GM04503 (cell line): ENCODE results near the gene FNIP1.
"Not testable (repeated sequence)": the region's sequence is repeated elsewhere in the genome, so short reads cannot be mapped to it uniquely, and the experiment has no call there.

Source experiments
- DNase-seq: peaks from one replicate; pipeline ENCODE4 v3.0.0-alpha.2; 2012; ENCODE audit warnings: low read depth

FNIP1 gene

DNA sequence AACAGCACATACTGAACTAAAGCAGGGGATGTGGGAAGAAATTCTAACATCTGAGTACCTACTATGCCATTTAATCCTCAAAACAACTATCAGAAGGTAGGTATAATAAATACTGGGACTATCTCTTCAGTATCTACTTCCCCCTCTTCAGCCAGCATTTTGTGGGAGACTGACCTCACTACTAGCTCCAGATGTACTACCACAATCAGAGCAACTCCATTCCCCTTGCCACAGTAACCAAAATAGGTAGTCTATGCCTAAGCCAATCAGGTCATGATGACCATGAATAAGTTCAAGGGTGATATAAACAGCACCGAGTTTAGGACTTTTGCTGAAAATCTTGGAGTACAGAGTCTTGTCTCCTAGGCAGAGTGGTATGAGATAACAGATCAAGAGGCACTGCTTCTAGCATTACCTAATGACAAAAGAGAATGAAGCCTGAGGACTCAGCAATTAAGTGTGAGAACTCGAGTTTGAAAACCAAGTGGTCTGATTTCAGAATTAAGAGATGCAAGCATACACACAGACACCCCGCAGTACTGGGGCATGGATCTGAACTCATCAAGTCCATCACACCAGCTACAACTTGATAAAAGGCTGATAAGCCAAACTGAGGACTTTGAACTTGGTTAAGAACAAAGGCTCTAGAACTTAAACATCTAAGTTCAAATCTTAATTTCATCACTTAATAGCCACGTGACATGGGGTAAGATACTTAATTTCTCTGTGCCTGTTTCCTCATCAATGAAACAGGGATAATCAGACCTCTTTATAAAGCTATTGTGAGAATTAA lies 9.7 kb downstream of the FNIP1 start:
- no peak for DNase-seq

DNA sequence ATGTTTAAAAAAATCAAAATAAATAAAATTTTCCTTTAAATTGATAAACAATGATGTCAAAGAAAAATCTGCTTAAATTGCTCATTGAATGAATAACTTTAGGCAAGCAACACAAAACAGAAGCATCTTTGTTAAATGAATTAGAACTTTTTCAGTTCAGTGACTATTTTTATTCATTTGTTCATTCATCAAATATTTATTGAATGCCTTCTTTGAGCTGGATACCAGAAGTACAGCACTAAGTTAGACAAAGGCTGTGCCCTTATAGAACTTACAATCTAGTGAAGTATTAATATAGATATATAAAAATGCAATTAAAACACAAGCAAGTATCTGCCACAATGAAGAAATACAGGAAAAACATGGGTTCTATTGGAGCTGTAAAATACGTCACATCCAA lies 10.8 kb downstream of the FNIP1 start:
- no peak for DNase-seq

DNA sequence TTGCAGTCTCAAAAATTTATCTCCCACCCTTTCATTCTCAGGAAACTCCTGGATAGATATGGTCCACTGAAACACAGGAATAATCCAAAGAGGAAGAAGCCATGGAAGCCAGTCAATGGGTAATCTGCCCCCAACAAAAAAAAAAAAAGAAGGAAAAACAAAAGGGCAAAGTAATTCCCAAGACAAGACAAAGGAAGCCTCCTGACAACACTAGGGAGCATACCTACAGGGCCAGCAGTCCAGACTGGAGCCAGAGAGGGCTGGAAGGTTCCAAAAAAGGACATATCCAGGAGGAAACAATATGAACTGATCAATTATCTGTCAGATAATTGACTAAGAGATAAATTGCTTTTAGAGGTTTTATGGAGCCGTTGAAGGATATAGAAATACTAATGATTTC lies 12.9 kb downstream of the FNIP1 start:
- no peak for DNase-seq

DNA sequence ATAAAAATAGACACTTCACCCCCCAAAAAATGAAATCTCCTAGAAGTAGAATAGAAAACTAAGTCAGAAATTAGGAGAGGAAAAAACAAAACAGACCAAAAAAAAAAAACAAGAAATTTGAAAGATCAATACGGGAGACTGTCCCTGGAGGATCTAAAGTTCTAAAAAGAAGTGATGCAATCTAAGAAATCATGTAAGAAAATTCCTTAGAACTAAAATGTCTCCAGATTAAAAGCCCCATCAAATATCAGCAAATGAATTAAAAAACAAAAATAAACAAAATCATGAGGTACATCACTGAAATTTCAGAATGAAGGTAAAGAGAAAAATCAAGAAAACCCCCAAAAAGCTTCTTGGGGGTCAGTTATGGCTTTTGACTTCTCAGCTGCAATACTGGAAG lies 13.5 kb downstream of the FNIP1 start:
- no peak for DNase-seq

DNA sequence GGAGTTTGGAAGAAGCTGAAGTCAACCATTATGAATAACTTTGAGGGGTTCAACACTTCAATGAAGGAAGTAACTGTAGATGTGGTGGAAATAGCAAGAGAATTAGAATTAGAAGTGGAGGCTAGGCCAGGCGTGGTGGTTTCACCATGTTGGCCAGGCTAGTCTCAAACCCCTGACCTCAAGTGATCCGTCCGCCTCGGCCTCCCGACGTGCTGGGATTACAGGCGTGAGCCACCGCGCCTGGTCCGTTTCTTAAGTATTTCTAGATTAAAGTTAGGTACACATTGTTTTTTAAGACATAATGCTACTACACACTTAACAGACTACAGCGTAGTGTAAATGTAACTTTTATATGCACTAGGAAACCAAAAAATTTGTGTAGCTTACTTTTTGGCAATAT lies 14.1 kb downstream of the FNIP1 start:
- no peak for DNase-seq

DNA sequence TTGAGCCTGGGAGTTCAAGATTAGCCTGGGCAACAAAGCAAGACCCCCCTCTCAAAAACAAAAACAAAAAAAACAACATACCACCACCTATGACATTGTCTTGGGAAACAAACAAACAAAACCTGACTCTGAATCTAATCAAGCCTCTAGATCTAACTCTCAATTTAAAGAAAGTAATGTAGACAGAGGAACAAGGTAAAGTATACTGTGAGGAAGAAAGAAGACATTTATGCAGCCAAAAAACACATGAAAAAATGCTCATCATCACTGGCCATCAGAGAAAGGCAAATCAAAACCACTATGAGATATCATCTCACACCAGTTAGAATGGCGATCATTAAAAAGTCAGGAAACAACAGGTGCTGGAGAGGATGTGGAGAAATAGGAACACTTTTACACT lies 18.7 kb downstream of the FNIP1 start:
- not testable (repeated sequence) for DNase-seq

DNA sequence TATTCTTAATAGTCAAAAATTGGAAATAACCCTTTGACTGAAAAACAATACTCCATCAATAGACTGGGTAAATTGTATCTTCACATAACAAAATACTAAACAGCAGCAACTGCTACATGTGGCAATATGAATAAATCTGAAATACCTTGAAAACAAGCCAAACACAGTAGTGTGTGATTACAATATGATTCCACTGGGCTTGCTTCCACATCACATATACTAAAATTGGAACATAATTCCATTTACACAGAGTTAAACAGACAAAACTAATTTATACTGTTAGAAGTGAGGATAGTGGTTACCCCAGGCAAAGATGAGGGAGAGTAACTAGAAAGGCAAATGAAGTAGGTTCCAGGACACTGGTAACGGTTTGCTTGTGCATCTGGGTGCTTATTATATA lies 20.4 kb downstream of the FNIP1 start:
- DNase-seq, result no peak

DNA sequence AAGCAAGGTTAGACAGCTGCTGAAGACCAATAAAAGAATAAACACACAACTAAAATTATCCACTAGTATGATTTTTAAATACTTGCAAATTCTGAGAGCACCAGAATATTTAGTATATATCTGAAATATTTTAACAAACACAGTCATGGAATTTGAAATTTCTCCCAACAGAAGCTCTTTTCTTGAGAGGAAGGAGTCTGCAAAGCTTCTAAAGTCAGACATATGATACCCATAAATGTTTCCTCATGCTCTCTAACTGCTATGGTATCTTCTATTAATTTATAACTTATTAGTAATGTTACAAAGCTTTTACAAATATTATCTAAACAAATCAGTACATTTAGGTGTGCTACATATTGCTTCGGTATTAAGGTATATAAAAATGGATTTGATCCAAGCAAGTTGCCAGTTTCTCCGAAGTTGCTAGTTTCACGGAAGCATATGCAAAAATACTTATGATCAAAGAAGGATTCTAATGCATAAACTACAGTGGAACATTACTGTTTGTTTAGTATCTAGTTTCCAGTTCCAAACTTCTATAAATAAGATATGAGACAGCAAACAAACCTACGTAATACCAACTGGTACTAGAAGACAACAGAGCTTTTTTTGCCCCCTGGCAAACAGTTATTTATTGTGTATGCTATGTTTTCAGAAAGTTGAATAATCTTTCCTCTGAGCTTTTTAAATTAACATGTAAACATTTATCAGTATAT lies 22.0 kb downstream of the FNIP1 start:
- DNase-seq, result no peak

DNA sequence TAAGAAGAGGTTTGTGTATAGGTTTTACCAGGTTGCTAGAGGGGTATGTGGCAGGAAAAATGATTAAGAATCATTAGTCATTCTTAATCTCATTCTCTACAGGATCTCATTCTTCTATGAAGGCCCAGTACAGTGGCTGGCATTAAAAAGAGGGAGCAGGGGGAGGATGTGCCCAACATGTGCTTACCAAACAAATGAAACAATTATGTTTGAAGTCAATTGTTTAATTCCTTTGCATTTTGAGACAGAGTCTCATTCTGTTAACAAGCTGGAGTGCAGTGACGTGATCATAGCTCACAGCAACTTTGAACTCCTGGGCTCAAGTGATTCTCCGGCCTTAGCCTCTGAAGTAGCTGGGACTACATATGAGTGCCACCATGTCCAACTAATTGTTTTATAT lies 23.0 kb downstream of the FNIP1 start:
- no peak for DNase-seq

DNA sequence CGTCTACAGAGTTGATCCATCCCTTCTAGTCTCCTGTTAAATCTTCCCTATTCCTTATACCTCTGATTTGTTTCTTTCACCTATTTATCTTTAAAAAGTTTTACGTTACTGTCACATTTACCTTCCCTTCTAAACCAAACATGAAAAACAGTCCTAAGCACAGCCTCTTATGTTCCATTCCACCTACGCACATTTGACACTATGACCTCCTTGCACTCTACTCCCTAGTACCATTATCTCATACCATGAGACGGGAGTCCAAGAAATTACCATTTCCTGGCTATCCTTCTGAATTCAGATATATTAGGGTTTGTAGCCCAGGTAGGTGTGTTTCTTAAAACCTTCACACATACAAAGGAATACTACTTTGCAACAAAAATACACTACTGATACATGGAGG lies 25.1 kb downstream of the FNIP1 start:
- no peak for DNase-seq

DNA sequence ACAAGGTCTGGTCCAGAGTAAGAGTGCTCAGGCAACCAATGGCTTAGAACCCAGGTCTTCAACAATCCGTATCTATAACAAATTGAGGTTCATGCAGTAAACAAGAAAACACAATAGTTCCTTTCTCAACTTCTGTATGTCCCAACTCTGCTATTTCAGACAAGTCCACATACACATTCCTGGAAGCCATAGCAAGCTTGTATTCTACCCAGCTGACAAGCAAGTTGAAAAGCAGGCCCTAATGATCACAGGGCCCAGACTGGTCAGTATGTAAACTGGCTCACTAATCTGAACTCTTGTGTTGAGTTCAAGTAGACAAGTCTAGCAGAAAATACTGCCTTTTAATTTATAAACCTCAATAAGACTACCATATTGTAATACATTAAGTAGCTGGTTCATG lies 26.9 kb downstream of the FNIP1 start:
- DNase-seq, result no peak

DNA sequence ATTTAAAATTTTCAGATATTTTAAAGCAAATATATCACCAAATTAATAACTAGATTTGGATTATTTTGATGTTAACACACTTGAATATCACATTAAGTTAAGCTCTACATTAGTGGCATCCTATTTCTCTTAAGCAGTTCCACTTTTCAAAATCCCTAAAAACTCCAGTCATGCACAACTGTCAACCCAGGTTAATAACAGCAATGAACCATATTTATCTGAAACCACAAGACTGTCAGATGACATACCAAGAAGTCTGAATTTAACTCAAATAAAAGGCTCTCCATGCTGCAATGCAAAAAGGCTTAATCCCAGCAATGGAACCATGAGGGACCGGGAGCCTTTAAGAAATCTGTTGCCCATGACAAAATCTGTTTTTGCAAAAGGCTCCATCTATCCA lies 27.5 kb downstream of the FNIP1 start:
- no peak for DNase-seq

DNA sequence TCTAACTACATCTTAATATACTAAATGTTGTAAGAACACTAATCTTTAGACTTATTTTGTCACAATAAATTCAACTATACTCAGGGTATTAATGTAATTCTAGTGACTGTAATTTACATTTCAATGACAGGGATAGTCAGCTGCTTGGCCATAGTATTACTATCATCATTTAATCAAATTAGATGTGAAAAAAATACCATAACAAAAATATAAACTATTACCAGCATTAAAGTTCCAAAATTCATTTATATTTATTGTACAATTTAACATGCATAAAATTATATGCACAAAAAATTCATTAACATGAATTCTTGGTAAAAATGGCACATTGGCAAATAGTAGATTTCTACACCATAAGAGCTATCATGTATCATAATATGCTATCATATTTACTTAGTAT lies 28.9 kb downstream of the FNIP1 start:
- no peak for DNase-seq

DNA sequence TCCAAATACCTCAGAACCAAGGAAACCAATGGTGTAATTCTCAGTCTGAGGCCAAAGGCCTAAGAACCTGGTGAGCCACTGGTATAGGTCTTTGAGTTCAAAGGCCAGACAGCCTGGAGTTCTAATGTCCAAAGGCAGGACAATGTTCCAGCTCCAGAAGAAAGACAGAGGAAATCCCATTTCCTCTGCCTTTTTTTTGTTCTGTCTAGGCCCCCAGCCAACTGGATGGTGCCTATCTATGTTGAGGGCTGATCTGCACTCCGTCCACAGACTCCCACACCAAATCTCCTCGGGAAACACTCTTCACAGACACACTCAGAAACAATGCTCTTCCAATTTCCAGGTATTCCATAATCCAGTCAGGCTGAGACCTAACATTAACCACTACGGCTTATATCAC lies 30.1 kb downstream of the FNIP1 start:
- DNase-seq, result no peak

DNA sequence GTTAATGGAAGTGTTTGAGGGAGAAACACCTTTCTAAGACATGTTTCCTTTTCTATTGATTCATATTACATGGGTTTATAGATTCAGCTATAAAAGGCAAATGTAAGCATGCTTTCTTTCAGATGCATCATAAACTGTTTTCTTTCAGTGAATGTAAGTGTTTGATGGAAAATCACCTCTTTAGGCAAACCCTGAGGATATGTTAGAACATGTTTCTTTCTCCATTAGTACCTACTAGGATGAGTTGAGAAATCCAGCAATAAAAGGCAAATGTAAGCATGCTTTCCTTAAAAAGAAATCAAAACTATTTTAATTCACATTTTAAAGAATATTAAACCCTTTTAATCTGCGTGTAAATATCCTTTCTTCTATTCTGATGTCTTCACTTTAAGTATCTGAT lies 31.6 kb downstream of the FNIP1 start:
- DNase-seq, result no peak

DNA sequence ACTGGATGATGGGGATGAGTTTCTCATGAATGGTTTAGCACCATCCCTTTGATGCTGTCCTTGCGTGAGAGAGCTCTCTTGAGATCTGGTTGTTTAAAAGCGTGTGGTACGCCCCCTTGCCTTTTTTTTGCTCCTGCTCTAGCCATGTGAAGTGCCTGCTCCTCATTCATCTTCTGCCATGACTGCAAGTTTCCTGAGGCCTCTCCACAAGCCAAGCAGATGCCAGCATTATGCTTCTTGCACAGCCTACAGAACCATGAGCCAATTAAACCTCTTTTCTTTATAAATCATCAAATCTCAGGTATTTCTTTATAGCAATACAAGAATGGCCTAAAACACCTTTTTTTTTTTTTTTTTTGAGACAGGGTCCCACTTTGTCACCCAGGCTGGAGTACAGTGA lies 32.8 kb downstream of the FNIP1 start:
- DNase-seq, result no peak

DNA sequence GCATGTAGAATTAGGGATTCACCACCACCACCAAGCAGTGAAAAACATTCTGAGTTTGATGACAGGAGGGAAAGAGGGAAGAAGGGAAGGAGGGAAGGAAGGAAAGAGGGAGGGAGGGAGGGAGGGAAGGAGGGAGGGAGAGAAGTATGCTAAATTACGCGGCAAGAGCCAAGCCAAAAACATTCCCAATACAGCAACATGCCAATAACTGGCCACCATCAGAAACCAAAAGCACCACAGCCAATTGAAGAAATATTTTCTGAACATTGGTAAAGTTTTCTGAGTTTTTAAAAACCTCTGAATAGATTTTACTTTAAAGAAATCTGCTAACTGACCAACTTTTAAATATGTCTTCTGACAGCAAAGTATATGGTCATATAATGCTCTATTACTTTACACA lies 36.0 kb downstream of the FNIP1 start:
- DNase-seq, result no peak

DNA sequence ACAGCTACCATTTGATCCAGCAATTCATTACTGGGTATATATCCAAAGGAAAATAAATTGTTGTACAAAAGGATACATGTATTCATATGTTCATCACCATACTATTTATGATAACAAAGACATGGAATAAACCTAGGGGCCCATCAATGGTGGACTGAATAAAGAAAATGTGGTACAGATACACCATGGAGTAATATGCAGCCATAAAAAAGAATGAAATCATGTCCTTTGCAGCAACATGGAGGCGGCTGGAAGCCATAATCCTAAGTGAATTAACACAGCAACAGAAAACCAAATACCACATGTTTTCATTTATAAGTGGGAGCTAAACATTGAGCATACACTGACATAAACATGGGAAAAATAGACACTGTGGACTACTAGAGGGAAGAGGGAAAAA lies 37.1 kb downstream of the FNIP1 start:
- no peak for DNase-seq

DNA sequence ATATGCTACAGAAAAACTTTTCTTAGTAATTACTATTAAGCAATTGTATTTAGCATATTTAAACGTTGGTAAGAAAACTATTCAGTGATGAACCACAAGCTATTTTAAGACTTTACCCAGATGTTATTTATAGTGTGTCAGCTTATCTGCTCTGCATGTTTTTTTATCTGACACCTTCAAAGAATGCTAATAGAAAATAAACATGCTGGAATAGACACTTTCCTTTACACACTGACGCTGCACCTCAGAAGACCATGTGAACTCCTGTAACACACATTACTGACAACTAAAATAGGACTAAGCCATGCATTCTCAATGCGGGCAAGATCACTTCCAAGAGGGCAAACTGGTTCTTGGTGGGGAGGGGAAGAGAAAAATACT lies 38.3 kb downstream of the FNIP1 start:
- DNase-seq, result no peak

DNA sequence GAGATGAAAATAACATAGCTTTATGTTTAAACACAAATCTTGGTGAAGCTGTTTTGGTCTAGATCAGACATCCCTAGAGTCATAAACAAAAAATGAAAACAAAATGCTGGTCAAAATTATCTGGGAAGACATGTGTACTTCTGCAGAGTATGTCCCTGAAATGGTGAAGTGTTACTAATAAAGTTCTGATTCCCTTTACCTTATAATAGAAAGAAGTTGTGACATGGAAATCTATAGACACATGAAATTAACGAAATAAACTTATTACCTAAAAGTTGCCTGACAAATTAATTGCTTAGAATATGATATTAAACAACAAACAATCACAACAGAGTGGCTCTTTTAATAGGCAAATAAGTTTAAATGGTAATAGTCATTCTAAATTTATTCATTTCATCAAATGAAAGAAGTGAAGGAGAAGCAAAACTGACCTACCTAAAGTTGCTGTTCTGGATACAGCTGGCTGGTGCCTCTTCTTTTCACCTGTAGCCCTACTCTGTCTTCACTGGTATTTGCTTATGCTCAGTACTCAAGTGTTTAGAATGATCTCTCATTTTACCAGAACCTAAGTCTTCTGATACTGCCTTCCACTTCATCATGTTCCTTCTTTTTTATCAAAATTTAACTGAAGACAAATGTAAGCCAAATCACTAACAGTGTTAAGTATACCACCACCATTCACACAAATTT lies 38.8 kb downstream of the FNIP1 start:
- DNase-seq, result no peak

DNA sequence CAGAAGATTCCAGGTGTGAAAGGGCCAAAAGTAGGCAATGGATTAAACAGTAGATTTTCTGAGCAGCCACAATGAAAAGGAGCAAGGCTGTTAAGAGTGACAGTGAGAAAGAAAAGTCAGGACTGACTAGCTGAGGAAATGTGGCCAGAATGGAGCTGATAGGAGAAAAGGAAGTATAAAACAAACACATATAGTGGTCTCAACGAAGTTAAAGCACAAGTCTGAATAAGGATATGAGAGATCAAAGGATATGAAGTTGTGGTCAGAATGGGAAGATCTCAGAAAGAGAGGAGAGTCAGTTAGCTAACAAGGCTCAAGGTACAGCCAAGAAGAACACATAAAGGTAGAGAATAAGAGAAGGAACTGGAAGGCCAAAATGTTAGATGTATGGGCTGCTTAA lies 39.9 kb downstream of the FNIP1 start:
- no peak for DNase-seq

DNA sequence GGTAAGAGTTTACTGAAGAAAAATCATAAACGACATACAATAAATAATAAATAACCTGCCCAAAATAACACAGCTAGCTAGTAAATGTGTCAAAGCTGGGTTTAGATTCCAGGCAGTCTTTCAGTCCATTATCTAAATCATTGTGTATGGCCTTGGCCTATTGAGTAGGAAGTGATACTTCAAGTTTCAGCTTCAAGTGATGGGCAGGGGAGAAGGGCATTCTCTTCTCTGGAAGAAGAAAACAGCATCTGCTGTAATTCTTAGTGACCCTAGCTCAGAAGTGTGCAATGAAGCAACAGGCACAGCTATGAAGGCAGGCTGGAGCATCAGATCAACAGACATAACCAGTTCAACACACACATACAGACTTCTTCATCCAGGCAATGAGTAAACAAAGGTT lies 42.5 kb downstream of the FNIP1 start:
- no peak for DNase-seq

DNA sequence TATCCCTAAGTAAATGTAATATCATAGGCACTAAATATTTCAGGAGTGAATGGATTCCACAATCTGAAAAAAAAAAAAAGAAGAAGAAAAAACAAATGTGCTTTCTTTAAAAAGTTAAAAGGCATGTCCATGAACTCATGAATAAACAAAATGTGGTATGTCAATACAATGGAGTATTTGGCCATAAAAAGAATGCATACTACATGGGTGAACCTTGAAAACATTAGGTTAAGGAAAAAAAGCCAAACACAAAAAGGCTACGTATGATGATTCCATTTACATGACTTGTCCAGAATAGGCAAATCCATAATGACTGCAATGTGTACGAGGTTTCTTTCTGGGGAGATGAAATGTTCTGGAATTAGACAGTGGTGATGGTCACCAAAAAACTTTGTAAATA lies 45.3 kb downstream of the FNIP1 start:
- DNase-seq, result no peak
